HUES48 (cell line): ENCODE results near the gene OR10AG1.

ENCODE experiments used
- H3K27ac ChIP-seq: one replicate; pipeline ENCODE4 v1.7.0; 2013; ENCODE audit warnings: low read depth, low read length, inconsistent platforms
- H3K27me3 ChIP-seq: 2 replicates; pipeline ENCODE4 v1.6.1; 2013; ENCODE audit warnings: mild to moderate bottlenecking, low read length; ENCODE audit not compliant: control insufficient read depth, insufficient read depth
- H3K36me3 ChIP-seq: 2 replicates; pipeline ENCODE4 v1.6.1; 2013; ENCODE audit warnings: low read length; ENCODE audit not compliant: control insufficient read depth, insufficient read depth
- H3K4me1 ChIP-seq: 2 replicates; pipeline ENCODE4 v1.6.1; 2013; ENCODE audit warnings: mild to moderate bottlenecking, low read length; ENCODE audit not compliant: control insufficient read depth, insufficient read depth
- H3K4me3 ChIP-seq: 2 replicates; pipeline ENCODE4 v1.5.1; 2013; ENCODE audit warnings: mild to moderate bottlenecking, low read depth, low read length
- H3K9ac ChIP-seq: 2 replicates; pipeline ENCODE4 v1.6.1; 2013; ENCODE audit warnings: mild to moderate bottlenecking, low read depth, low read length, moderate library complexity
- H3K9me3 ChIP-seq: 2 replicates; pipeline ENCODE4 v1.6.1; 2013; ENCODE audit warnings: low read length; ENCODE audit not compliant: control insufficient read depth, insufficient read depth

Gene OR10AG1

DNA sequence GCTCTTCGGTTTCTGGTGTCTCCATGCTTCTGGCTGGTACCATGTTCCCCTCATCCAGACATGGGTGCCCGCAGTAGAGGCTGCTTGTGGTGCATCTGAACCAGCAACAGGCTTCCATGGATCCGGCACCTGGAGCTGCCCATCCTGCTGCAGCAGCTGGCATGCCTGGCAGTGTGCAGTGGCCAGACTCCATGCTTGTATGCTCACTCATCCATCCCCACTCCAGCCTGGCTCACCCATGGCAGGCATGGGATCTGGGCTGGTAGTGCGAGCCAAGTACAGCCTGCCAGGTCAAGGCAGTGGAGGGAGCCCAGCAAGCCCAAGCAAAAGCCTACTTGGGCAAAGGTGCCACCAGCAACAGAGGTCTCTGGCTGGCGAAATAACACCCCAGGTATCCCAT, 49.2 kb downstream of the OR10AG1 start:
- no peaks in the 10 kb centered on the region for H3K4me1 ChIP-seq
- H3K36me3 ChIP-seq: no peaks in the 10 kb centered on the region
- H3K9me3 ChIP-seq: peaks cover 49% of the 10 kb centered on the region
- H3K9ac ChIP-seq: no peak overlapping the region
- no peak overlapping the region for H3K4me3 ChIP-seq
- no peaks in the 10 kb centered on the region for H3K27me3 ChIP-seq
- no peak overlapping the region for H3K27ac ChIP-seq
